Measurements from ENCODE around the gene RPRD1B.
A peak's percentile ranks its signal among the peaks of the same experiment; 100 is the strongest.

Gene RPRD1B

DNA sequence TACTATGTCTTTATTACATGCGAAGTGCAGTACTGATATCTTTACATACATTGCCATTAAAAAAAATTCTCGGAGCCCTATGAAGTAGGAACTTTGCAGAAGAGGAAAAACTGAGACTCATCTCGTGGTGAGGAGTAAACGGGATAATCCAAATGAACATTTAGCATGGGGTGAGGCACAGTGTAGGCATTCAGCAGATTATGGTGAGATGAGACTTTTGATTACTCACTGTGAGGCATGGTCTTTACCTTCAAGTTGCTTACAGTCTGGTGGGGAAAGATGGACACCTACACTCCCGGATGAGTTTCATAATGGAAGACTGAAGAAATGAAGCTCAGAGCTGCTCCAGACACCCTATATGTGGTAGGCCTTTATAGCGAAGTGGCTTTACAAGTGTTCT is 1.4 kb downstream of the RPRD1B start:
- no peak for DNase-seq

DNA sequence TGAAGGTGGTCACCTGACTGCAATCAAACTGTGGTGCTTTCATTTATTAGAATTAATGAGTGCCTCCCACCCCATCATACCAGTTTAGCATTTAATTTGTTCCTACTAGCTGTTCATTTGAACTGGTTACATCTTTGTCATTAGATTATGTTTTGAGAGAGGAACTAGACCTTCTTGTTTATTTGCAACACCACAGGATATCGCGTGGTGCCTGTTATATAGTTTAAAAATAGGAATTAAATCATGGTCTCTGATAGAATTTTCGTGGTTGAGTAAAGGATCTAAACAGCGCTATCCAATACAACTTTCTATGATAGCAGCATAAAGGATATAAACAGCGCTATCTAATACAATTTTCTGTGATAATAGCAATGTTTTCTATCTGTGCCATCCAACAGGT is 2.8 kb downstream of the RPRD1B start:
- no peak for DNase-seq

DNA sequence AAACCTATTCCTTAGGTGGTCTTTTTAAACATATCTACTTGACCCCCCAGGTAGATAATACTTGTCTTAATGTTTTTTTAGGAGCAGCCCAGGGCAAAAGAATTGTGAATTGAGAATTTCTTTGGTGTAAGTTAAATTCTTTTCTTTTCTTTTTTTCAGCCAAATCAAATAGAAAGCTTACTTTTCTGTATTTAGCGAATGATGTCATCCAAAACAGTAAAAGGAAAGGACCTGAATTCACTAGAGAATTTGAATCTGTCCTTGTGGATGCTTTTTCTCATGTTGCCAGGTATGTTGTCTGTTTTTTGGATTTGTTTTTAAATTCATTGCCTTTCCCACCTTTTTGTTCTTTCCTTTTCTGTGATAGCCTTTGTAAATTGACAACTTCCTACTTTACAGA is 6.7 kb downstream of the RPRD1B start:
- no peak for DNase-seq

DNA sequence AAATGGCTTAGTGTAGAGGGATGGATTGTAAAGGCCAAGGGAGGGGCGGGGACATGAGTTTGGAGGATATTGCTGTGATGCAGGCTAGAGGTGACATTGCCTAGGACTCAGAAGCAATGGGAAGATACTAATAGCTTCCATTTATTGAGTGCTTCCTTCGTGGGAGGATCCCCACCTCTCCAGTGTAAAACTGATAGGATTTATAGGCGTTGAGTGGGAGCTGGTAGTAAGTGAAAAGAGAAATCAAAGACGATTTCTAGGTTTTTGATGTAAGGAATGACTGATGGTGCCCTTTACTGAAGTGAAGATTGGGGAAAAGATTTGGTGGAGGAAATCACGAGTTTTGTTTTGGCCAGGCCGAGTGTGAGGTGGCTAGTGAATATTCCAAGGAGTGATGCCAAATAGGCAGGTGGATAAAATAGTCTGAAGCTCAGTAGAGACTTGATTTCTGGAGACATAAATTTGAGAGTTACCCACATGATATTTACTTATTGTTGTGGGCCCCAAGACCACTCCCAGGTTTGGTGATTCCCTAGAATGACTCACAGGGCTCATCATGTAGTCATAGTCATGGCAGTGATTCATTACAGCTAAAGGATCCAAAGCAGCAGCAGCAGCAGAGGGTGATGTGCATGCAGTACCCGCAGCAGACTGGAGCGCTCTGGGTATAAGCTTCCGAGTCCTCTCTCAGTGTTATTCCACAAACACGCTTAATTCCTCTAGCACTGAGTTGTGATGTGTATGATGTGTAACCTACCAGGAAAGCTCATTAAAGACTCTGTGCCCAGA is 10.2 kb downstream of the RPRD1B start:
- peak in 20 of 56 donors; percentile 1 to 69 (median 17) for DNase-seq

DNA sequence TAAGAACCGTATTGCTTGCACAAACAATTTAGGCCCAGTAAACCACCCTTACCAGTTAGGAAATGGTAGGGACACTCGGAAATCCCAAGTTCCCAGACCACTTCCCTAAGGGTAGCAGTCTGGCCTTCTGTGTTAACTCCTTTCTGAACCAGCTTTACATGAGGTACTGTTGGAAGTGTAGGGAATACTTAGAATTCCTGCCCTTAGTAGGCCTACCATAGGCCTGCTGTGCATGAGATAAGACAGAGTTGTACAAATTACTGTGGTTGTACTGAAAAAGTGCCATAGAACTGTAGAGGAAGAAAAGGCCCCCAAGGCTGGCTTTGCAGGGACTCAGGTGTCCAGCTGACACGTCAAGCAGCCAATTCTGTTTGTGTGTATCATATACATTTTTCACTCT is 11.1 kb downstream of the RPRD1B start:
- DNase-seq = no peak

DNA sequence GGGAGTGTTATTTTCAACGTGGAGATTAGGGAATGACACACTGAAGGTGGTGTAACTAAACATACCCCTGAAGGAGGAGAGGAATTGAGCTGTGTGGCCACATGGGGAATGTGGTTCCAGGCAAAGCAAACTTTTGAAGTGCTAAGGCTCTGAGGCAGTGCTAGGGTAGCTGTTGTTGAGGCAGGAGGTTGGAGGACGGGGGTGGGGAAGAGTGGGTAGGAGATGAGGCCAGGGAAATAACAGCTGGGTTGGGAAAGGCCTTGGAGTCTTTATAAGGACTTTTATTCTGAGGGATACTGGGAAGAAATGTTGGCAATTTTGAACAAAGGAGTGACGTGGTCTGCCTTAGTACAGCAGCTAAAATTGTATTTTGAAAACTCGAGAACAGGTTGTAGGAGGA is 13.0 kb downstream of the RPRD1B start:
- DNase-seq = no peak

DNA sequence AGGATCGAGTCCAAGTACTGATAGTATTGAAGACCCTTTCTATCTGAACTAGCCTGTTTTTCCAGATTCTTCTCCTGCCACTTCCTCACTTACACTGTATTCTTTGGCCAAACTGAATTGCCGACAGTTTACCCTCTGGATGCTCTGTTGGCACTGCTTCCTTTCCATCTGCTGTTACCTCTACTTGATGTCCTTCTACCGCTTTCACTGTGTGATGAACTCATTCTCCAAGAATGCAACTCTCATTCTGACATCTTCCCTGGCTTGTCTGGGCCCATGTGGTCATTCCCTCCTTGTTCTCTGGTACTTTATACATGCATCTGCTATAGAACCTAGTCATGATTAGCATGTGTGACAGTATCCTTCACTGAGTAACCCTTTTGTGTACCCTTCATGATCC is 16.3 kb downstream of the RPRD1B start:
- no peak for DNase-seq

DNA sequence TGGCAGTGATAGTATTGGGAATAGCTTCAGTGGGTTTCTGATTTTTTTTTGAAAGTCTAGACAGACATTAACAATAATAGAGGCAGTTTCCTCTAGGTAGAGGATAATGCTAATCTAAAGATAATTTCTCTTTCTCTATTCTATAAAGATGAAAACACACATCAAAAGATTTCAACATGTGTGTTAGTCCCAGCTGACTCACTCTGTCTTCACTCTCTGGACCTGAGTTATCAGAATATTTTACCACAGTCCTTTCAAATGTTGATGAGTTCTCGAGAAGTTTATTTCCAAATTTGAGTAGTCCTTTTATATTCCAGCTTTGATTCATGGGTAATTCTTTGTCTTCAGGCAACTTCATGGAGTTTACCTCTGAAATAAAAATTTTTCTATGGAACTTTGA is 17.1 kb downstream of the RPRD1B start:
- no peak for DNase-seq

DNA sequence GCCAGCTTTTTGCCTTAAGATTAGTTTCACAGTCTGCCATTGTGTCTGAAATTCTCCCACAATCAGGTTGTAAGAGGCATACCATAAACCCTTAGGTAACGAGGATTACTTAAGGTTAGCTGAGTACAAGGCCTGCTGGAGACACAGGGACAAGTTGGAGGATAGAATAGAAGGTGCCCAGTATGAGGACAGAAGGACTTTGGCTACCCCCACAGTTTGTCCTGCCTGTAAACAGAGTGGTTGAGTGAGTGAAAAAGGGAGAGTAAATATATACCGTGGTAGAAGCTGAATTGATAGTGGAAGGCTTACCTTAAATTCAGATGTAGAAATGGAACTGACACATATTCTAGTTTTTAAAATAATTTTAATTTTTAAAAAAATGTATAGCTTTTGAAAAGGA is 19.3 kb downstream of the RPRD1B start:
- DNase-seq = no peak

DNA sequence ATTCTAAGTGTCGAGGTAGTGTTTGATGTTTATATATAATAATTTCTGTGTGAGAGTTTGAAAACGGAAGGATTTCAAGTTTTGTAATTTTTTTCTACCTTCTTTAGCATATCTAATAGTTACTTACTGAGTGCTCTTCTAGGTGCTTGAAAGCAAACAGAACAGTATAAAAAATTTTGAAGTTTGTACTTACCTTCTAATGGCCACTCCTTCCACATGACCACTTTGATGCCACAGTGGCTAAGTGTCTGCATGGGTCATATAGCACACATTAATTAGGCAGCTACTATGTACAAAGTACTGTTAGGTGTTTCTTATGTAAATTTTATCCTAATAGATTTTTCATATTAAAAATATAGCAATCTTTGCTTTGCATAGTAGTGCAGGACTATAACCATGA is 21.1 kb downstream of the RPRD1B start:
- no peak for DNase-seq

DNA sequence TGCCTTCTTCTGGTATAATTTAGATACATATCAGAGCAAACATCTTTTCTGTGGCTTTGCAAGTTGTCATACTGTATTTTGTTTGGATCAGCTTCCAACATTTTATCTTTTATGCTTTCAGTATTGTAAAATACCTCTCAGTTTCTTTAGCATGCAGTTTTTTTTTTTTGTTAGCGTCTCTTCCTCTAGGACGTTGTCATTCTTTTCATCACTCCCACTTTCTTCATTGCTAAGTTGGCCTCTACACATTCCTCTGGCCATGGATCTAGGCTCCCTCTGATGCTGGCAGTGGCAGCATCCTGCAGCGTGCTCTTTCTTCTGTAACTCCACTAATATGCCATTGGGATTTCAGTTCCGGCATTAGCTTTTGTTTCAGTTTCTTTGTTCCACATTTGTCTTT is 21.7 kb downstream of the RPRD1B start:
- no peak for DNase-seq

DNA sequence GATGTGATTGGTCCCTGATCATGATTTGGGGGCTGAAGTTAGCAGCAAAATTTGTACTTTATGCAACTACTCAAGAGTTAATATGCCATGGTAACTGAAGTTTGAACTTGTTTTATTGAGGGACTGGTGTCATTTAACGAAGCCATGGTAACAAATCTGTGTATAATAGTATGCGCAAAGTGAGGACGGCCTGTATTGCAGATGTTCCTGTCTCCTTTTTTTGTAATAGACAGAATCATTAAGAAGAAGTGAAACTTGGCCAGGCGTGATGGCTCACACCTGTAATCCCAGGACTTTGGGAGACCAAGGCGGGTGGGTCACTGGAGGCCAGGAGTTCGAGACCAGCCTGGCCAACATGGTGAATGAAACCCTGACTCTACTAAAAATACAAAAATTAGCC is 22.3 kb downstream of the RPRD1B start:
- no peak for DNase-seq

DNA sequence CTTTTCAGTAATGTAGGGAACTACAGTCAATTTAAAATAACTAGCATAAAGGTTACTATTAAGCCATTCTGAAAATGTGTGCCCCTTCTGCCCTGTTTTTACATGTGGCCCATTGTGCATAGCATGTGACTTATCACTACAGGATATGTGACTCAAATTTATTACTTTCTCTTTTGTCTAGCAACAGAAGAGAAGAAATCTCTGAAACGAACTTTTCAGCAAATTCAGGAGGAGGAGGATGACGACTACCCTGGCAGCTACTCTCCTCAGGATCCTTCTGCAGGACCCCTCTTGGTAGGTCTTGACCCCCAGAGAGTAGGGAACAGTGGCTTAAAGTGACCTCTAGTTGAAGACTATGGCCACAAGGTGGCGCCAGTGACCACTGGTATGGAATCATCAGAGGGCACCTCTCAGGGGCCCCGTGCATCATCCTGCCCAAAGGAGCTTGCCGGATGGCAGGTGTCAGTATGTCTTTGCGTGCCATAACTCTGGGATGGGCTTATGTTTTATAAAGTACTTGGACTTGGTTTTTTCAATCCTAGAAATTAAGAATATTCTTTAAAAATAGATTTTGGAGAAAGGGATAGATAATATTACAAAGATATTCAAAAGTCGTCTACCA is 23.9 kb downstream of the RPRD1B start:
- DNase-seq = peak in 51 of 56 donors; percentile 4 to 88 (median 46)

DNA sequence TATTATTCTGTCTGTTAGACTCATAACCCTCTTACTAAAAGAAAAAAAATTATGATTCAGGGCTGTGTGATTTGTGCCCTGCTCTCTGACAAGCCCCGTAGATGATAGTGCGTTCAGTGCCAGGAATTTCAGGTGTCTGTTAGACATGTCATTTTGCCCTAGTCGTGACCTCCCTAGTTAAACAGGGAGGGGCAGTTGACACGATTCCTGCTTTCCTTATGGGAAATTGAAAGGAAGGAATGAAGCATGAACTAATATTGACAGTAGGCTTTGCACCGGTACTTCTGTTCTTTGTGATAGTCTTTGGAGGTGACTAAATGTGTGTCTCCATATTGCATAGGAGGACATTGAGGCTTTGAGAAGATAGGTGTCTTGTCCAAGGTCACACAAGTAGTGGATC is 26.3 kb downstream of the RPRD1B start:
- DNase-seq = no peak

DNA sequence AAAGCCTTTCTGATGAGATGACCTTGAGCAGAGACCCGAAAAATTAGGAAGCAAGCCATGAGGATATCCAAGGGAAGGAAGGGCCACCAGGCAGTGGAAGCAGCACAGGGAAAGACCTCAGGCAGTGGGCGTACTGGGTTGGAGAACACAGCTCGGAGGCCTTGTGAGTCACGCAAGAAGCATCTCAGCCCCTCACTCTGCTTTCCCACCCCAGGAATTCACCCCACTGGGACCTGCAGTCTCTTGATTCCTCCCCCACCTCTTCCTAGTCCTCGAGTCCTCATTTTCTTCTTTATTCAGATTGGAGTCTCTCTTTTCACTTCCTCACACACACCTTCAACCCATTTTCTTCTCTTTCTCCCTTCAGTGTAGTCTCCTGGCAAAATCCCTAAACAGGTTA is 27.0 kb downstream of the RPRD1B start:
- DNase-seq = no peak

DNA sequence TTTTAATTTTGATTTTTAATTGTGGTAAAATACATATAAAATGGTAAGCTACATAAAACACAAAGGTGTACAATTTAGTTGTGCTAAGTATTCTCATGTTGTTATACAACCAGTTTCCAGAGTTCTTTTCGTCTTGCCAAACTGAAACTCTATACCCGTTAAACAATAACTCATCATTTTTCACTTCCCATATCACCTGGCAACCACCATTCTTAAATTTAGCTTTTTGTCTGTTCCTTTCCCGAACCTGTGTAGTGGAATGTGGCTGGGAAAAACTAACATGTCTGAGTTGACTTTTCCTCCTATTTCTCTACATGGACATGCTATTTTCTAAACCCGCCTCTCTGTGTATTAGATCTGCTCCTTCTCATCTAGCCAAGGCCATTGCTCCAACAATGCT is 27.6 kb downstream of the RPRD1B start:
- no peak for DNase-seq

DNA sequence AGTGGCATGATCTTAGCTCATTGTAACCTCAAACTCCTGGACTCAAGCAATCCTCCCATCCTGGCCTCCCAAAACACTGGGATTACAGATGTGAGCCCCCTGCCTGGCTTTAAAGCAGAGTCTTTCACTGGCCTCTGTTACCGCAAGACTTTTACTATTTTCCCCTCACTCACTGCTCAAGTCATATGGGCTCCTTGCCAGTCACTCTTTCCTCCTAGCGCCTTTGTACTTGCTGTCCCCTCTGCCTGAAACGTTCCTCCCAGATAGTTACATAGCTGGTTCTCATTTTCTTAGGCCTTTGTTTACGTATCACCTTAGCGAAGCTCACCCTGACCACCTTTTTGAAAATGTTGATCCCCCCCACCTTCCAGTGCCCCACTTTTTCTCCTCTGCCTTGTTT is 29.3 kb downstream of the RPRD1B start:
- DNase-seq = no peak

DNA sequence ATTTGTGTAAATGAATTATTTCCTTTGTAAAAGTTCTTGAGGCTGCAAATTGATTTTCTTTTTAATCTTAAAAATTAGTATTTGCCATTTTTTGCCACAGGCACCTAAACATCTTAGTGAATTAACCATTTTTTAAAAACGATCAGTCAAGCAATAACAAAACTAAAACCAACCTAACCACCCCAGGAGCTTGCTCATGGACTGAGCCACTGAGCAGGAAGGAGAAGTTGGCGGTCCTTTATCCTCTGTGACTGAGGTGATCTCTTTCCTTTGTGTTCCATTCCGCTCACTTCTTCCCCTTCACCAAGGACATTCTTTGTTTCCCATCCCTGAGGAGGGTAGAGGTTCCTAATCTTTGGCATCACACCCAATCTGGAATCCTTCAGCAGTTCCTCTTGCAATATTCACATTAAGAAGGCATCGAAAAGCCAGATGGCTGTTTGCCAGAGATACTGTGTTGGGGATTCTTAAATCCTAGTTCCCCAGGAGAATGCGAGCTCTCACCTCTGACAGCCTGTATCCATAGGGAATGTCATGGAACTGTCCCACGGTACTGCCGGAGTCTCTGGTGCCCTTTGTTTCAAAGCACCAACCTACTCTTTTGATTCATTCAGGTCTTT is 30.5 kb downstream of the RPRD1B start:
- DNase-seq = no peak

DNA sequence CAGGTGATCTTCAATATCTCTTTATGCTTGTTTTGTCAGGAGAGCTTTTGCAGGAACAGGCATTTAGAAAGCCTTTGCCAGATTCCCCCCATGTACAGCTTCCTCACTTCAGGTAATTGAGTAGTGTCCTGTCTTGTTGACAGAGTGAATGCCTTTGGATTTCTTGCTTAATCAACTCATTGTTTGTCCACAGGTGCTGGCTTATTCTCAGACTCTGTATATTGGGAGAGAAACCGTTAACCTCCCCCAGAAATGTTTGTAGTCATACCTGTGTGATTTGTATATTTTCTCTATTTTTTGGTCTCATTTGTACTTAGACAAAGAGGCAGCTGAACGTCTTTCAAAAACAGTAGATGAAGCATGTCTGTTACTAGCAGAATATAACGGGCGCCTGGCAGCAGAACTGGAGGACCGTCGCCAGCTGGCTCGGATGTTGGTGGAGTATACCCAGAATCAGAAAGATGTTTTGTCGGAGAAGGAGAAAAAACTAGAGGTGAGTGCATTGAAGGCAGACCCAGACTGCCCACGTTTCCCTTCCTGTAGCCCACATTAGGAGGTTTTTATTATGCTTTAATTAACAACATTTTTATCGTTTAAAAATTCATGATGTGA is 32.3 kb downstream of the RPRD1B start:
- DNase-seq = peak in 6 of 56 donors; percentile 14 to 23 (median 21)

DNA sequence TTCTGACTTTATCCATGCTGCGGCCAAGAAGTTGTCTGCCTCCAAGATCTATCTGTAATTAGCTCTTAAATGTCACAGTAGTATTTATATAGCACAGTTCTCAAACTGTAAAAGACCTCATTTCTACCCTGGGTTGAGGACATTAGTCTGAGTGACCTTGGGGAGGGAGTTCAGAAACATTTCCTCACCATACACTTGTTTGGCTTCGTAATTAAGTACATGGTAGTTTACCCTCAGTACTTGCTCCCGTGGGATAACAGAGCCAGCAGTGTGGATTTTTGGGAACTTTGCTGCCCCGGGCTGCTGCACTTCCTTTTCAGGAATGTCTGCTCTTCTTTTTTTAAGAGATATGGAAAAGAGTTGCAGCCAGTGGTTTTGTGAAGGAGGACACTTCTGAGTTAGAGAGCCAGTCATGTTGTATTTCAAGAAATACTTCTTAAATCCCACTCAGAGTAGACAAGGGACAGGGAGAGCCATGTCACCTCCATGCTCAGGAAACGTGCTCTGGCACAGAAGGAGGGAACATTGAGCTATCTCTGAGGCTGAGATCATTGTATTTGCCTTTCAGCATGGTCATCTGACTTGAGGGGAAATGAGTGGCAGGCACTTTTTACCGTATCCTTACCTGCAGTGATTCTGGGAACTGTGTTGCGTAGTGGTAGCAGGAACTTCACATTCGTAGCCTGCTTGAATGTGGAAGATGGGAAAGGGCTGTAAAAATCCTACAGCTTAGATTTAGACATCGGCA is 33.6 kb downstream of the RPRD1B start:
- no peak for DNase-seq

DNA sequence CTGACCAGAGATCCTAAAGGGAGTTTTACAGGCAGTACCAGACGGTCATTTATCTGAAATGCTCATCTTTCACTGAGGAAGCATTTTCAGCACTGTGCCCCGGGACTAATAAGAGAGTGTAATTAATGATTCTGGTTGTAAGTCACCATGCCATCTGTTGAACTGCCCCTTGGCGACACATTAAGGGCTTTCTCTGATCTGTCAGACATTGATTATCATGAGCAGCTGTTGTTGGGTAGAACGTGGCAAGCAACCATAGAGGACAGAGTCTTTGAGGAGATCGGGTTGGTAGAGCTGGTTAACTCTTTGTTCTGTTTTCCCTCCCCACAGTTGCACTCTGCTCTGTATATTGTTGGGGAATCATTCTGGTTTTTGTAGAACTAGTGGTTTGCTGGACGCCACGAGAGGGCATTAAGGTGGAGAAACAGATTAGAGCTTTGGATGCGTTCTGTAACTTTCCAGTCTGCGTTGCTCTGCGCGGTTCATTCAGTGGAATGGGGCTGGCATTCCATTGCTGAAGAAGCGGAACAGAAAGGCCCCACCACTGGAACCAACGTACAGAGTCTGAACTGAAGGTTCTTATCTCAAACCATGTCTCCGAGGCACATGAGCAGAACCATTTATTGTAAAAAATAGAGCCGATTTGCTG is 34.3 kb downstream of the RPRD1B start:
- DNase-seq = no peak
